H9 (cell line): ENCODE measurements around the gene PNMA8C. TPM values are rescaled to one million over a fixed set of nuclear protein-coding genes. Genes with fewer than 3 reads are reported as not detected.

Experiments used
- DNase-seq: peaks from one replicate; pipeline ENCODE4 v3.0.0-alpha.2; 2017
- H2AFZ ChIP-seq: one replicate; pipeline ENCODE4 v1.6.1; 2013; ENCODE audit warnings: mild to moderate bottlenecking, low read length, control low read depth, moderate library complexity
- H2AK5ac ChIP-seq: 2 replicates; pipeline ENCODE4 v1.6.1; 2013; ENCODE audit warnings: low read length, control low read depth, mixed read lengths; ENCODE audit not compliant: insufficient read length
- H2BK120ac ChIP-seq: one replicate; pipeline ENCODE4 v1.6.1; 2013; ENCODE audit warnings: low read depth, mild to moderate bottlenecking, low read length, control low read depth, inconsistent platforms; ENCODE audit not compliant: poor library complexity, severe bottlenecking
- H2BK12ac ChIP-seq: 2 replicates; pipeline ENCODE4 v1.6.1; 2013; ENCODE audit warnings: low read length, control low read depth, mixed read lengths, low read depth; ENCODE audit not compliant: insufficient read length
- H2BK15ac ChIP-seq: 2 replicates; pipeline ENCODE4 v1.6.1; 2013; ENCODE audit warnings: low read depth, low read length, control low read depth
- H2BK20ac ChIP-seq: one replicate; pipeline ENCODE4 v1.6.1; 2013; ENCODE audit warnings: low read depth, mild to moderate bottlenecking, low read length, control low read depth, inconsistent platforms; ENCODE audit not compliant: poor library complexity, severe bottlenecking
- H2BK5ac ChIP-seq: 2 replicates; pipeline ENCODE4 v1.6.1; 2013; ENCODE audit warnings: low read length, control low read depth, mixed read lengths; ENCODE audit not compliant: insufficient read length
- H3K14ac ChIP-seq: 2 replicates; pipeline ENCODE4 v1.6.1; 2013; ENCODE audit warnings: low read length, control low read depth; ENCODE audit not compliant: insufficient read depth
- H3K18ac ChIP-seq: 2 replicates; pipeline ENCODE4 v1.6.1; 2013; ENCODE audit warnings: low read depth, mild to moderate bottlenecking, mixed read lengths, low read length, control low read depth; ENCODE audit not compliant: insufficient read length
- H3K23ac ChIP-seq: 2 replicates; pipeline ENCODE4 v1.6.1; 2013; ENCODE audit warnings: low read length, control low read depth, mixed read lengths, low read depth; ENCODE audit not compliant: insufficient read length
- H3K23me2 ChIP-seq: 2 replicates; pipeline ENCODE4 v1.6.1; 2013; ENCODE audit warnings: low read depth, mild to moderate bottlenecking, mixed read lengths, low read length, control low read depth; ENCODE audit not compliant: insufficient read length, poor library complexity, severe bottlenecking
- H3K27ac ChIP-seq: 2 replicates; pipeline ENCODE4 v1.5.1; 2013; ENCODE audit warnings: low read length, control low read depth, mixed read lengths, low read depth; ENCODE audit not compliant: insufficient read length
- H3K27me3 ChIP-seq: 2 replicates; pipeline ENCODE4 v1.6.1; 2013; ENCODE audit warnings: low read length, control low read depth, inconsistent platforms; ENCODE audit not compliant: insufficient read depth
- H3K4ac ChIP-seq: 2 replicates; pipeline ENCODE4 v1.6.1; 2013; ENCODE audit warnings: low read depth, mild to moderate bottlenecking, control low read depth, inconsistent platforms, low read length, moderate library complexity
- H3K4me1 ChIP-seq: 2 replicates; pipeline ENCODE4 v1.6.1; 2013; ENCODE audit warnings: low read length, control low read depth, inconsistent platforms; ENCODE audit not compliant: insufficient read depth
- H3K4me2 ChIP-seq: 2 replicates; pipeline ENCODE4 v1.6.1; 2013; ENCODE audit warnings: low read length, control low read depth, mixed read lengths; ENCODE audit not compliant: insufficient read length, insufficient read depth
- H3K56ac ChIP-seq: 2 replicates; pipeline ENCODE4 v1.6.1; 2013; ENCODE audit warnings: low read depth, mild to moderate bottlenecking, mixed read lengths, low read length, control low read depth; ENCODE audit not compliant: insufficient read length
- H3K79me1 ChIP-seq: 2 replicates; pipeline ENCODE4 v1.6.1; 2013; ENCODE audit warnings: low read depth, mild to moderate bottlenecking, moderate library complexity, low read length, control low read depth, inconsistent platforms; ENCODE audit not compliant: insufficient read depth, poor library complexity, severe bottlenecking
- H3K79me2 ChIP-seq: 2 replicates; pipeline ENCODE4 v1.6.1; 2013; ENCODE audit warnings: low read length, control low read depth, inconsistent platforms; ENCODE audit not compliant: insufficient read depth
- H3K9ac ChIP-seq: 2 replicates; pipeline ENCODE4 v1.6.1; 2013; ENCODE audit warnings: low read length, control low read depth, mixed read lengths; ENCODE audit not compliant: insufficient read length; ENCODE audit errors: extremely low read depth
- H3K9me3 ChIP-seq: one replicate; pipeline ENCODE4 v1.6.1; 2013; ENCODE audit warnings: low read depth, low read length, inconsistent platforms; ENCODE audit not compliant: control insufficient read depth
- H3T11ph ChIP-seq: one replicate; pipeline ENCODE4 v1.6.1; 2013; ENCODE audit warnings: mild to moderate bottlenecking, low read length, control low read depth, inconsistent platforms
- H4K20me1 ChIP-seq: one replicate; pipeline ENCODE4 v1.6.1; 2013; ENCODE audit not compliant: control insufficient read depth, insufficient read length, insufficient read depth
- H4K5ac ChIP-seq: 2 replicates; pipeline ENCODE4 v1.6.1; 2013; ENCODE audit warnings: low read depth, mild to moderate bottlenecking, mixed read lengths, low read length, control low read depth; ENCODE audit not compliant: insufficient read length
- H4K8ac ChIP-seq: replicated peaks from 2 replicates; pipeline ENCODE4 v1.6.1; 2013; ENCODE audit warnings: low read length, control low read depth, mixed read lengths, low read depth; ENCODE audit not compliant: insufficient read length
- H4K91ac ChIP-seq: 2 replicates; pipeline ENCODE4 v1.6.1; 2013; ENCODE audit warnings: low read depth, mild to moderate bottlenecking, moderate library complexity, mixed read lengths, low read length, control low read depth; ENCODE audit not compliant: insufficient read length
- H3K27ac Mint-ChIP-seq, 3 experiments: 2 replicates in 2 of 3; 3 replicates in 1 of 3; pipeline ENCODE4 v1.8.0; 2020 to 2021; ENCODE audit warnings: mixed read lengths in 3 of 3, mild to moderate bottlenecking in 1 of 3, moderate library complexity in 1 of 3
- H3K27me3 Mint-ChIP-seq: 2 replicates; pipeline ENCODE4 v1.8.0; 2021; ENCODE audit warnings: low read depth, mild to moderate bottlenecking, moderate library complexity, mixed read lengths
- H3K36me3 Mint-ChIP-seq, 3 experiments: 2 replicates in 2 of 3; 3 replicates in 1 of 3; pipeline ENCODE4 v1.8.0; 2020 to 2021; ENCODE audit warnings: low read depth in 3 of 3, mixed read lengths in 3 of 3; ENCODE audit not compliant: insufficient read depth in 1 of 3
- H3K4me1 Mint-ChIP-seq, 2 experiments: 2 replicates each; pipeline ENCODE4 v1.8.0; 2020; ENCODE audit warnings: mixed read lengths in 2 of 2
- H3K4me3 Mint-ChIP-seq, 2 experiments: 2 replicates in 1 of 2; 3 replicates in 1 of 2; pipeline ENCODE4 v1.8.0; 2020 to 2021; ENCODE audit warnings: mild to moderate bottlenecking in 2 of 2, mixed read lengths in 2 of 2, moderate library complexity in 1 of 2
- H3K9me3 Mint-ChIP-seq, 2 experiments: 2 replicates in 1 of 2; 3 replicates in 1 of 2; pipeline ENCODE4 v1.8.0; 2020; ENCODE audit warnings: mild to moderate bottlenecking in 2 of 2, mixed read lengths in 2 of 2, moderate library complexity in 1 of 2
- WGBS: extraction: QIAGEN DNeasy Blood & Tissue Kit; methylation state at CpG from one replicate; pipeline ENCODE4 v1.1.7; 2013; ENCODE audit warnings: missing lambda C conversion rate, low lambda C conversion rate, mixed read lengths; ENCODE audit not compliant: insufficient read length; ENCODE audit errors: extremely low coverage; 5-methylcytosine and 5-hydroxymethylcytosine counted together
- total RNA-seq: library from RNA; stranded (reverse); gene quantifications from 2 replicates; pipeline ENCODE4 v1.2.1, GENCODE V29; 2021
- TF ChIP-seq, protein P1 (sequence below): fragments of 200-600 bp; sonication (generic); conservative IDR thresholded peaks from 3 replicates; pipeline ENCODE4 v1.8.0; 2021; ENCODE audit warnings: antibody characterized with exemption, mild to moderate bottlenecking

The PNMA8C gene
- total RNA-seq, 1 experiment from 2014 or later: 1.8 TPM

DNA sequence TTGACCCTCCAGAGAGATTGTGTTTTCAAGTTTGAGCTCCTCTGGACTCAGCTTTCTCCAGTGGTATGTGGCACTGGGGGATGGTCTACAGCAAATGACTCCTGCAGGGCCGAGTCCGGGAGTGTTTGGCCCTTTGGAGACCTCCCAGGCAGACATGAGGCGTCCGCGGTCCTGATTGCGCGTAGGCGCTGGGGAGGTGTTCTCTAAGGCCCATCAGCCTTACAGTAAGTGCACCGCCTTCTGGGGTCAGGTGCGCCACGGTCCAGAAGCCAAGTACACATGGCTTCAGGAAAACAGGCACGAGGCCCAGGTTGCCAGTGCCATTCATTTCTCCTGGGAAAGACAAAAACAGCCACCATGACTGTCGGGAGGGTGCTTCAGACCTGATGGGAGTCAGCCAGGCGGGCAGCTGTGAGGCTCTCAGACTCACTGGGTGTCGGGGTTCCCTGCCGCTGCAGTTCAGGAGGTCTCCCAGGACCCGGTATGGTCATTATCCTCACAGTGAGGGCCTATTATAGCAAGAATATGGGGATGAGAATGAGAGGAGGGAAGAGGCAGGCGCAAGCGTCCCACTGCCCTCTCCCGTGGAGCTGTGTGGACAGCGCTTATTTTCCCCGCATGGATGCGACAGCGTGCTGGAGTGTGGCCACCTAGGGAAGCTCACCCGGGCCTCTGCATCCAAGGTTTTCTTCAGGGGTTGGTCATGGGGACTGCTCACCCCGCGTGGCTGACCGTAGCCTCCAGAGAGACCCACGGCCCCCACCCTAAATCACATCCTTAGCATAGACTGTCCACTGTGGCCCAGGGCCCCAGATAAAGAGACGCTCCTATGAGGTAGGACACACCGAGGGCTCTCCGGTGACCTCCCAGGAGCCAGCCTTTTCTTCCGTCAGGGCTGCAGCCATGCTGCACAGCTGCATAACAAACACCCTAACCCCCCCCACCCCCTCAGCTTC is 37.2 kb downstream of the PNMA8C start:
- no peak overlapping the region for H3T11ph ChIP-seq
- no CpG with 5 or more reads among the region's 33 CpGs for WGBS
- H3K56ac ChIP-seq: no peak overlapping the region
- Mint-ChIP-seq H3K4me3 (no peak overlapping the region), H3K4me1 (peaks cover 7 to 33% of the 10 kb centered on the region in 2 experiments; a peak in 3 of 4 replicates), H3K9me3 (peaks cover 2 to 5% of the 10 kb centered on the region in 2 experiments; a peak in 2 of 5 replicates), H3K27me3 (no peaks in the 10 kb centered on the region), H3K36me3 (peaks cover 40 to 54% (median 44%) of the 10 kb centered on the region in 3 experiments), H3K27ac (peak overlapping the region in 2 of 3 experiments; percentile 75 to 88; a peak in 3 of 7 replicates)
- no peak overlapping the region for H2BK12ac ChIP-seq
- H3K23ac ChIP-seq: no peak overlapping the region
- H3K4ac ChIP-seq: no peak overlapping the region
- no peak overlapping the region for H3K4me2 ChIP-seq
- no peaks in the 10 kb centered on the region for H3K27me3 ChIP-seq
- no peak overlapping the region for H3K14ac ChIP-seq
- no peak overlapping the region for H2AK5ac ChIP-seq
- no peak overlapping the region for H4K5ac ChIP-seq
- H3K4me1 ChIP-seq: no peaks in the 10 kb centered on the region
- no peaks in the 10 kb centered on the region for H3K9me3 ChIP-seq
- H3K27ac ChIP-seq: no peak overlapping the region
- H2BK20ac ChIP-seq: no peak overlapping the region
- H2BK15ac ChIP-seq: no peak overlapping the region
- no peak overlapping the region for H2BK5ac ChIP-seq
- no peaks in the 10 kb centered on the region for H4K20me1 ChIP-seq
- no peak overlapping the region for H2BK120ac ChIP-seq
- no peak overlapping the region for H4K8ac ChIP-seq
- H2AFZ ChIP-seq: no peak overlapping the region
- no peaks in the 10 kb centered on the region for H3K79me1 ChIP-seq
- no peak overlapping the region for H4K91ac ChIP-seq
- no peak overlapping the region for H3K18ac ChIP-seq
- no peak for DNase-seq
- no peaks in the 10 kb centered on the region for H3K79me2 ChIP-seq
- TF ChIP-seq, protein P1, sequence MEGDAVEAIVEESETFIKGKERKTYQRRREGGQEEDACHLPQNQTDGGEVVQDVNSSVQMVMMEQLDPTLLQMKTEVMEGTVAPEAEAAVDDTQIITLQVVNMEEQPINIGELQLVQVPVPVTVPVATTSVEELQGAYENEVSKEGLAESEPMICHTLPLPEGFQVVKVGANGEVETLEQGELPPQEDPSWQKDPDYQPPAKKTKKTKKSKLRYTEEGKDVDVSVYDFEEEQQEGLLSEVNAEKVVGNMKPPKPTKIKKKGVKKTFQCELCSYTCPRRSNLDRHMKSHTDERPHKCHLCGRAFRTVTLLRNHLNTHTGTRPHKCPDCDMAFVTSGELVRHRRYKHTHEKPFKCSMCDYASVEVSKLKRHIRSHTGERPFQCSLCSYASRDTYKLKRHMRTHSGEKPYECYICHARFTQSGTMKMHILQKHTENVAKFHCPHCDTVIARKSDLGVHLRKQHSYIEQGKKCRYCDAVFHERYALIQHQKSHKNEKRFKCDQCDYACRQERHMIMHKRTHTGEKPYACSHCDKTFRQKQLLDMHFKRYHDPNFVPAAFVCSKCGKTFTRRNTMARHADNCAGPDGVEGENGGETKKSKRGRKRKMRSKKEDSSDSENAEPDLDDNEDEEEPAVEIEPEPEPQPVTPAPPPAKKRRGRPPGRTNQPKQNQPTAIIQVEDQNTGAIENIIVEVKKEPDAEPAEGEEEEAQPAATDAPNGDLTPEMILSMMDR: no peak
- H3K23me2 ChIP-seq: no peaks in the 10 kb centered on the region
- no peak overlapping the region for H3K9ac ChIP-seq
